HFFc6 (cell line): ENCODE measurements around the gene CHMP1B. TPM values are rescaled to one million over a fixed set of nuclear protein-coding genes. Genes with fewer than 3 reads are reported as not detected.

Experiments used
- DNase-seq: peaks from one replicate; pipeline ENCODE4 v3.0.0-alpha.2; 2018
- H3K27ac Mint-ChIP-seq: 2 replicates; pipeline ENCODE4 v1.8.0; 2020; ENCODE audit warnings: mild to moderate bottlenecking, mixed read lengths
- H3K27me3 Mint-ChIP-seq: 2 replicates; pipeline ENCODE4 v1.8.0; 2021; ENCODE audit warnings: mild to moderate bottlenecking, moderate library complexity, mixed read lengths; ENCODE audit not compliant: insufficient read depth
- H3K36me3 Mint-ChIP-seq: 2 replicates; pipeline ENCODE4 v1.8.0; 2021; ENCODE audit warnings: low read depth, mixed read lengths
- H3K4me1 Mint-ChIP-seq: 2 replicates; pipeline ENCODE4 v1.8.0; 2020; ENCODE audit warnings: low read depth, mixed read lengths
- H3K4me3 Mint-ChIP-seq: 2 replicates; pipeline ENCODE4 v1.8.0; 2020; ENCODE audit warnings: mild to moderate bottlenecking, moderate library complexity, mixed read lengths
- H3K9me3 Mint-ChIP-seq: 2 replicates; pipeline ENCODE4 v1.8.0; 2020; ENCODE audit warnings: mild to moderate bottlenecking, mixed read lengths
- long read RNA-seq: library from polyadenylated mRNA; unstranded; transcript quantifications from one replicate; pipeline ENCODE4 v2.0.0, GENCODE V29; 2019
- total RNA-seq, 6 experiments: library from RNA; stranded (reverse); fragmentation: NEBNext Ultra II Directional; extraction: Animal tissue kit (Norgen Biotek cat#: 25700); gene quantifications; 2 replicates in 1 of 6; 3 replicates in 5 of 6; pipeline ENCODE4 v1.2.3, GENCODE V29; 2021
- TF ChIP-seq, protein P1 (sequence below): fragments of 200-600 bp; sonication (generic); IDR thresholded peaks from 2 replicates; pipeline ENCODE4 v1.5.0; 2021; ENCODE audit warnings: antibody characterized with exemption, mild to moderate bottlenecking

CHMP1B gene
- 10 to 100 TPM; 30.9 to 33.7 (median 32.5) TPM for total RNA-seq
- long read RNA-seq, transcript CHMP1B-201 (1 exons, 3,054 nt), result major isoform, 51 of 51 reads
- long read RNA-seq, partial matches to known transcripts, result 0 of 51 reads
- long read RNA-seq, other reads (novel, unspliced or antisense), result 0 of 51 reads

DNA sequence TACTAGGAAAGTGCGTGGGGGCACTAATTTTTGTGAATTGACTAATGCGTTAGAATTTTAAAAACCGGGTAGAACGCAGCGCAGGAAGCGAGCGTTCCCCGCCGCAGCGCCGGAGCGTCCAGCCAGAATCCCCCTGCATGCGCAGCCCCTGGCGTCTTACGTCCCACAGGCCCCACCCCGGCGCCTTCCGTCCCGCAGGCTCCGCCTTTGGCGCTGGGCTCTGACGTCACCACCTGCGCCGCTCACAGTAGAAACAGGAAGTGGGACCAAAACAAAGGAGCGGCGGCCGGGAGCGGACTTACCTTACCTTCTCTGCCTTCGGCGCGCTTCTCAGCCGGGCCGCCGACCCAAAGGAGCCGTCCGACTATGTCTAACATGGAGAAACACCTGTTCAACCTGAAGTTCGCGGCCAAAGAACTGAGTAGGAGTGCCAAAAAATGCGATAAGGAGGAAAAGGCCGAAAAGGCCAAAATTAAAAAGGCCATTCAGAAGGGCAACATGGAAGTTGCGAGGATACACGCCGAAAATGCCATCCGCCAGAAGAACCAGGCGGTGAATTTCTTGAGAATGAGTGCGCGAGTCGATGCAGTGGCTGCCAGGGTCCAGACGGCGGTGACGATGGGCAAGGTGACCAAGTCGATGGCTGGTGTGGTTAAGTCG, at the start of gene CHMP1B:
TSS of gene CHMP1B (plus strand) at position 268 of the 660 bp plus-strand sequence. CDS start at position 367, 99 bp downstream.
- peak within 1 kb of the TSS; percentile 100 for H3K4me3 Mint-ChIP-seq
- peaks cover 7% of the 10 kb centered on the region for H3K36me3 Mint-ChIP-seq
- peaks cover 43% of the 10 kb centered on the region for H3K4me1 Mint-ChIP-seq
- H3K27ac Mint-ChIP-seq, result peak within 1 kb of the TSS; percentile 100
- peak; percentile 93 for DNase-seq
- H3K27me3 Mint-ChIP-seq, result peaks cover 8% of the 10 kb centered on the region
- TF ChIP-seq, protein P1, sequence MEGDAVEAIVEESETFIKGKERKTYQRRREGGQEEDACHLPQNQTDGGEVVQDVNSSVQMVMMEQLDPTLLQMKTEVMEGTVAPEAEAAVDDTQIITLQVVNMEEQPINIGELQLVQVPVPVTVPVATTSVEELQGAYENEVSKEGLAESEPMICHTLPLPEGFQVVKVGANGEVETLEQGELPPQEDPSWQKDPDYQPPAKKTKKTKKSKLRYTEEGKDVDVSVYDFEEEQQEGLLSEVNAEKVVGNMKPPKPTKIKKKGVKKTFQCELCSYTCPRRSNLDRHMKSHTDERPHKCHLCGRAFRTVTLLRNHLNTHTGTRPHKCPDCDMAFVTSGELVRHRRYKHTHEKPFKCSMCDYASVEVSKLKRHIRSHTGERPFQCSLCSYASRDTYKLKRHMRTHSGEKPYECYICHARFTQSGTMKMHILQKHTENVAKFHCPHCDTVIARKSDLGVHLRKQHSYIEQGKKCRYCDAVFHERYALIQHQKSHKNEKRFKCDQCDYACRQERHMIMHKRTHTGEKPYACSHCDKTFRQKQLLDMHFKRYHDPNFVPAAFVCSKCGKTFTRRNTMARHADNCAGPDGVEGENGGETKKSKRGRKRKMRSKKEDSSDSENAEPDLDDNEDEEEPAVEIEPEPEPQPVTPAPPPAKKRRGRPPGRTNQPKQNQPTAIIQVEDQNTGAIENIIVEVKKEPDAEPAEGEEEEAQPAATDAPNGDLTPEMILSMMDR, result no peak
- no peaks in the 10 kb centered on the region for H3K9me3 Mint-ChIP-seq

DNA sequence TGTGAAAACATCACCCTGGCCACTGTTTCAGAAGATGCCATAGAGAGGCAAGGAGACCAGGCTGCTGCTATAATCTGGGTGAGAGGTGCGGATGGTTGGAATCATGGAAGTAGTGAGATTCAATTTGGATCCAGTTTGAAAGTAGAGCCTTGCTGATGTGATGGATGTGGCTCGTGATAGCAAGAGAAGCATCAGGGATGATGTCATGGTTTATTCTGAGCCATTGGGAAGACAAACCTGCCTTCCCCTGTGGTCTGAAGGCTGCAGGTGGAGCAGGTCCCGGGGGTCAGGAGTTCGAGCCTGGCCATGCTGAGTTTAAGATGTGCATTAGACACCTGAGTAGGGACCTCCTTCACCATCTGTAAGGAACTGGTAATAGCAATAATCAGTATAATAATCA, 49.6 kb upstream of the CHMP1B start:
- no peak overlapping the region for H3K4me3 Mint-ChIP-seq
- peaks cover 6% of the 10 kb centered on the region for H3K4me1 Mint-ChIP-seq
- TF ChIP-seq, protein P1, result no peak
- H3K27me3 Mint-ChIP-seq, result peaks cover 14% of the 10 kb centered on the region
- H3K9me3 Mint-ChIP-seq, result no peaks in the 10 kb centered on the region
- H3K36me3 Mint-ChIP-seq, result no peaks in the 10 kb centered on the region
- no peak overlapping the region for H3K27ac Mint-ChIP-seq
- DNase-seq, result no peak

GRCh38 chr18:11802158-11802557, 49.1 kb upstream of the CHMP1B start:
- H3K27ac Mint-ChIP-seq, result no peak overlapping the region
- peaks cover 14% of the 10 kb centered on the region for H3K27me3 Mint-ChIP-seq
- TF ChIP-seq, protein P1, result no peak
- H3K36me3 Mint-ChIP-seq, result no peaks in the 10 kb centered on the region
- H3K4me3 Mint-ChIP-seq, result no peak overlapping the region
- H3K4me1 Mint-ChIP-seq, result peaks cover 12% of the 10 kb centered on the region
- no peak for DNase-seq
- H3K9me3 Mint-ChIP-seq, result no peaks in the 10 kb centered on the region

GRCh38 chr18:11802586-11802985, 48.6 kb upstream of the CHMP1B start:
- Mint-ChIP-seq H3K9me3 (no peaks in the 10 kb centered on the region), H3K4me3 (no peak overlapping the region), H3K27me3 (peaks cover 14% of the 10 kb centered on the region), H3K36me3 (no peaks in the 10 kb centered on the region), H3K27ac (no peak overlapping the region), H3K4me1 (peaks cover 16% of the 10 kb centered on the region)
- DNase-seq, result no peak
- TF ChIP-seq, protein P1, result no peak

- DNase-seq, result no peak
- Mint-ChIP-seq H3K36me3 (no peaks in the 10 kb centered on the region), H3K27ac (peak overlapping the region; percentile 10), H3K4me1 (peaks cover 30% of the 10 kb centered on the region), H3K9me3 (no peaks in the 10 kb centered on the region), H3K4me3 (no peak overlapping the region), H3K27me3 (peaks cover 2% of the 10 kb centered on the region)
- TF ChIP-seq, protein P1, result no peak
Observed at GRCh38 chr18:11807233-11807632, 44.0 kb upstream of the CHMP1B start.
